GM12864 (cell line): ENCODE data around the gene CCT6B.

ENCODE experiments used
- DNase-seq: peaks from one replicate; pipeline ENCODE4 v3.0.0-alpha.2; 2011; ENCODE audit warnings: low read depth
- H3K4me3 ChIP-seq: 2 replicates; pipeline ENCODE4 v1.5.1; 2011; ENCODE audit warnings: mild to moderate bottlenecking, low read depth, low read length, control low read depth
- TF ChIP-seq, protein P1 (sequence below): IDR thresholded peaks from 2 replicates; pipeline ENCODE4 v1.5.1; 2011; ENCODE audit warnings: low read depth, mild to moderate bottlenecking, moderate library complexity, low read length, control low read depth, inconsistent platforms; ENCODE audit errors: missing control alignments

Gene CCT6B

GRCh38 chr17:34899643-34900291 is 61.5 kb downstream of the CCT6B start:
- TF ChIP-seq, protein P1, sequence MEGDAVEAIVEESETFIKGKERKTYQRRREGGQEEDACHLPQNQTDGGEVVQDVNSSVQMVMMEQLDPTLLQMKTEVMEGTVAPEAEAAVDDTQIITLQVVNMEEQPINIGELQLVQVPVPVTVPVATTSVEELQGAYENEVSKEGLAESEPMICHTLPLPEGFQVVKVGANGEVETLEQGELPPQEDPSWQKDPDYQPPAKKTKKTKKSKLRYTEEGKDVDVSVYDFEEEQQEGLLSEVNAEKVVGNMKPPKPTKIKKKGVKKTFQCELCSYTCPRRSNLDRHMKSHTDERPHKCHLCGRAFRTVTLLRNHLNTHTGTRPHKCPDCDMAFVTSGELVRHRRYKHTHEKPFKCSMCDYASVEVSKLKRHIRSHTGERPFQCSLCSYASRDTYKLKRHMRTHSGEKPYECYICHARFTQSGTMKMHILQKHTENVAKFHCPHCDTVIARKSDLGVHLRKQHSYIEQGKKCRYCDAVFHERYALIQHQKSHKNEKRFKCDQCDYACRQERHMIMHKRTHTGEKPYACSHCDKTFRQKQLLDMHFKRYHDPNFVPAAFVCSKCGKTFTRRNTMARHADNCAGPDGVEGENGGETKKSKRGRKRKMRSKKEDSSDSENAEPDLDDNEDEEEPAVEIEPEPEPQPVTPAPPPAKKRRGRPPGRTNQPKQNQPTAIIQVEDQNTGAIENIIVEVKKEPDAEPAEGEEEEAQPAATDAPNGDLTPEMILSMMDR = no peak
- H3K4me3 ChIP-seq = no peak overlapping the region
- no peak for DNase-seq

- TF ChIP-seq, protein P1 = no peak
- H3K4me3 ChIP-seq = no peak overlapping the region
- DNase-seq = no peak
Observed at GRCh38 chr17:34895383-34895782, 65.9 kb downstream of the CCT6B start.

- TF ChIP-seq, protein P1 = no peak
- H3K4me3 ChIP-seq = no peak overlapping the region
- no peak for DNase-seq
Observed at GRCh38 chr17:34894964-34895363, 66.3 kb downstream of the CCT6B start.

DNA sequence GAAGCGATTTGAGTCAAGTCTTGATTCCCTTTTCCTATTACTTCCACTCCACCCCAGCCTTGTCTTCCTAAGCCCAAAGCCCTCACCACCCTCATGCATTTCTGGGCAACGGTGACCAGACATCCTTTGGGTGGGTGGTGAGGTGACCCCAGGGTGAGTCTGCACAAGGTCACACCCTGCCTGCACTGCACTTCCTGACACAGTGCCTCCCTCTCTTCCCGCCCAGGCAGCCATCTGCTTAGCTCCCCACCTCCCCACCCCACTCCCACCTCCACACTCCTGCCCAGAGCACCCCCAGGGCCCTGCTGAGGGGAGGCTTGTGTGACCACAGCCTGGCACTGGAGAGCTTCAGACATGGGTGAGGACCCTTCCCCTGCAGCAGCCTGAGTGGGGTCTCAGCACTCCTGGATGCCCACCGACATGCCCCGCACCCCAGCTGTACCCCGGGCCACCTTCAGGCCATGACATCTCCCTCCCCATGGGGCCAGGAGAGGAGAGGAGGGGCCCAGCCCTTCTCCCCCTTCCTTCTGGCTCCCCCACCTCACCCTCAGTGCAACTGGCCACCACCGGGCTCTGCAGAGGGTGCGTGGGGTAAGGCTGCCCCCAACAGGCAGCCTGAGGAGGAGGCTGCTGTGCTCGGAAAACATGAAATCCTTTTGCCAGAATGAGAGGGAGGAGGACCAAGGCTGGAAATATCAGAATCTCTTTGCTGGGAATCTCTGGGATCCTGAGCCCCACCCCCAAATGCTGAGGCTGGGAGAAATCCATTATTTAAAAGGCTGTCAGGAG is 68.6 kb downstream of the CCT6B start:
- DNase-seq = no peak
- TF ChIP-seq, protein P1 = peak; percentile 51
- H3K4me3 ChIP-seq = no peak overlapping the region

DNA sequence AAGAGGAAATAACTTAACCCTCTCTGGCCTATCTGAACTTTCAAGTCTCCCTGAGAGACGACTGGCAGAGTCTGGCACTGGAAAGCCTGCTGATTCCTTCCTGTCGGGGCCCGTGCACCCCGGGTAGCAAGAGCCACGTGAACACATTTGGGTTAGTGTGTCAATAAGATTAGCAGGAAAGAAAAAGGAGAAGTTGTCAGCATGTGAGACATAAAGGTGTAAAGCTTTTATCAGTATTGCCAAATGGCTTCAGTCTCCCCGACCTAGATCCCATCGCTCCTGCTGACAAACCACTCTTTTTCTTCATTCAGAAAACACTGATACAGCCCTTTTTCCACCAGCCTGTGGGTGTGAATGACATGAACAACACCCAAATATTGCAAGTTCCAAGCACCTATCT is 74.4 kb downstream of the CCT6B start:
- H3K4me3 ChIP-seq = no peak overlapping the region
- TF ChIP-seq, protein P1 = no peak
- DNase-seq = no peak

DNA sequence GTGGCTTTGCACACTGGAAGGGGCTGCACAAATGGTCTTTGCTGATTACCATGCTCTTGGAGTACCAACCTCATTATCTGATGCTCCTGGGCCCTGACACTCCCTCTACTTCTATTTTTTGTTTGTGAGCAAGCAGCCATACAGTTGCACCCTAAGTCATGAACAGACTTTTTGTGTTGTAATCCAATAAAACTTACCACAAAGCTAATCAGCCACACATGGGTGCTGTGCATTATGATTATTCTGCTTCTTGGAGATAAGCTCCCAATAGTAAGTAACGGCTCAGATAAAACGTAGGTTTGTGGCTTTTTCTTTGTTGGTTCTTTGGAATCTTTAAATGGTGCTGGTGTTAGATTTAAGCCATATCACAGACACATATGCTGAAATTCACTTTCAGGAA is 76.2 kb downstream of the CCT6B start:
- TF ChIP-seq, protein P1 = no peak
- no peak overlapping the region for H3K4me3 ChIP-seq
- no peak for DNase-seq
